ENCODE data around the gene ZRANB3.
A peak's percentile ranks its signal among the peaks of the same experiment; 100 is the strongest.
"Not testable (repeated sequence)": the region's sequence is repeated elsewhere in the genome, so short reads cannot be mapped to it uniquely, and the experiment has no call there.

ZRANB3 gene

GRCh38 chr2:135304694-135305093 lies 226.3 kb downstream of the ZRANB3 start:
- FAIRE-seq = no peak
- no peak for DNase-seq (ENCODE audit: insufficient read length, low spot score)
- no peak for TF ChIP-seq CTCF (IDR thresholded peaks at IDR 0.05; ENCODE audit: insufficient read depth, missing control alignments)

GRCh38 chr2:135299658-135300244 lies 231.3 kb downstream of the ZRANB3 start:
- FAIRE-seq (no peak), DNase-seq (ENCODE audit: insufficient read length, low spot score) (no peak)
- no peak for TF ChIP-seq CTCF (IDR thresholded peaks at IDR 0.05; ENCODE audit: insufficient read depth, missing control alignments)

- no peak for TF ChIP-seq CTCF (IDR thresholded peaks at IDR 0.05; ENCODE audit: insufficient read depth, missing control alignments)
- no peak for FAIRE-seq
- peak; percentile 24 for DNase-seq (ENCODE audit: insufficient read length, low spot score)
Measured at GRCh38 chr2:135299165-135299564, 231.9 kb downstream of the ZRANB3 start.

- not testable (repeated sequence) for FAIRE-seq; DNase-seq (ENCODE audit: insufficient read length, low spot score)
Measured at GRCh38 chr2:135287121-135287520, 243.9 kb downstream of the ZRANB3 start.

- DNase-seq (ENCODE audit: insufficient read length, low spot score) = no peak
- TF ChIP-seq CTCF (IDR thresholded peaks at IDR 0.05; ENCODE audit: insufficient read depth, missing control alignments) = no peak
- no peak for FAIRE-seq
Measured at GRCh38 chr2:135285391-135285790, 245.6 kb downstream of the ZRANB3 start.

GRCh38 chr2:135281379-135281778 lies 249.6 kb downstream of the ZRANB3 start:
- no peak for TF ChIP-seq CTCF (IDR thresholded peaks at IDR 0.05; ENCODE audit: insufficient read depth, missing control alignments)
- FAIRE-seq = no peak
- no peak for DNase-seq (ENCODE audit: insufficient read length, low spot score)

GRCh38 chr2:135279209-135279608 lies 251.8 kb downstream of the ZRANB3 start:
- DNase-seq (ENCODE audit: insufficient read length, low spot score) = no peak
- no peak for FAIRE-seq
- TF ChIP-seq CTCF (IDR thresholded peaks at IDR 0.05; ENCODE audit: insufficient read depth, missing control alignments) = no peak

GRCh38 chr2:135276525-135276924 lies 254.5 kb downstream of the ZRANB3 start:
- TF ChIP-seq CTCF (IDR thresholded peaks at IDR 0.05; ENCODE audit: insufficient read depth, missing control alignments) = no peak
- DNase-seq (ENCODE audit: insufficient read length, low spot score) (no peak), FAIRE-seq (no peak)

All from D721Med (cell line).